Ishikawa (cell line): ENCODE measurements around the gene KAT7.

Source experiments
- CEBPB ChIP-seq: IDR thresholded peaks from 2 replicates; pipeline ENCODE4 v1.6.1; 2012
- CREB1 ChIP-seq: IDR thresholded peaks from 2 replicates; pipeline ENCODE4 v1.6.1; 2012; ENCODE audit warnings: low read depth
- EGR1 ChIP-seq: IDR thresholded peaks from 2 replicates; pipeline ENCODE4 v1.6.1; 2012
- EP300 ChIP-seq: IDR thresholded peaks from 2 replicates; pipeline ENCODE4 v1.6.1; 2012; ENCODE audit warnings: borderline replicate concordance
- FOXM1 ChIP-seq: IDR thresholded peaks from 2 replicates; pipeline ENCODE4 v1.6.1; 2012; ENCODE audit warnings: low read depth, borderline replicate concordance
- MAX ChIP-seq: IDR thresholded peaks from 2 replicates; pipeline ENCODE4 v1.6.1; 2012
- NFIC ChIP-seq: IDR thresholded peaks from 2 replicates; pipeline ENCODE4 v1.6.1; 2012
- RAD21 ChIP-seq: IDR thresholded peaks from 2 replicates; pipeline ENCODE4 v1.6.1; 2012; ENCODE audit warnings: low read depth
- REST ChIP-seq: IDR thresholded peaks from 2 replicates; pipeline ENCODE4 v1.6.1; 2012; ENCODE audit warnings: low read depth, mild to moderate bottlenecking
- TAF1 ChIP-seq: IDR thresholded peaks from 2 replicates; pipeline ENCODE4 v1.6.1; 2012; ENCODE audit warnings: low read depth, mild to moderate bottlenecking
- TCF12 ChIP-seq: IDR thresholded peaks from 2 replicates; pipeline ENCODE4 v1.6.1; 2012; ENCODE audit warnings: low read depth
- TEAD4 ChIP-seq: IDR thresholded peaks from 2 replicates; pipeline ENCODE4 v1.6.1; 2012
- USF1 ChIP-seq: IDR thresholded peaks from 2 replicates; pipeline ENCODE4 v1.6.1; 2012
- YY1 ChIP-seq: IDR thresholded peaks from 2 replicates; pipeline ENCODE4 v1.6.1; 2012; ENCODE audit warnings: low read depth
- ZBTB7A ChIP-seq: IDR thresholded peaks from 2 replicates; pipeline ENCODE4 v1.6.1; 2012; ENCODE audit warnings: low read depth

Gene KAT7

GRCh38 chr17:49851387-49852291 is 63.2 kb downstream of the KAT7 start:
- TF ChIP-seq MAX (no peak; the same call in 1 of the 2 replicates), NFIC (no peak), RAD21 (peak; percentile 70), ZBTB7A (peak; percentile 84), EP300 (no peak)

- no peak for TF ChIP-seq RAD21
- no peak for TF ChIP-seq ZBTB7A
- TF ChIP-seq TEAD4 = no peak
- no peak for TF ChIP-seq USF1
- no peak for TF ChIP-seq CREB1
- TF ChIP-seq EGR1 = no peak
- TF ChIP-seq TCF12 = no peak
- no peak for TF ChIP-seq NFIC
- no peak for TF ChIP-seq CEBPB
- no peak for TF ChIP-seq FOXM1
- TF ChIP-seq TAF1 = no peak
- TF ChIP-seq YY1 = no peak
- no peak for TF ChIP-seq MAX
- TF ChIP-seq EP300 = no peak
- TF ChIP-seq REST = no peak
Observed at GRCh38 chr17:49853470-49854015, 65.1 kb downstream of the KAT7 start.

- TF ChIP-seq MAX (no peak), EP300 (no peak), TEAD4 (no peak), YY1 (no peak), RAD21 (no peak)
Observed at GRCh38 chr17:49854126-49854525, 65.6 kb downstream of the KAT7 start.

- TF ChIP-seq FOXM1 (no peak), ZBTB7A (no peak), EGR1 (no peak), TEAD4 (no peak), TCF12 (no peak), MAX (no peak), YY1 (no peak), CREB1 (no peak), EP300 (no peak)
Observed at GRCh38 chr17:49858796-49859195, 70.3 kb downstream of the KAT7 start.

GRCh38 chr17:49859991-49860953 is 71.8 kb downstream of the KAT7 start:
- no peak for TF ChIP-seq EP300
- no peak for TF ChIP-seq FOXM1
- TF ChIP-seq TAF1 = no peak
- no peak for TF ChIP-seq EGR1
- TF ChIP-seq RAD21 = 0 out of 2 replicates have a peak, but pooled peaks have one; percentile 5
- no peak for TF ChIP-seq NFIC

GRCh38 chr17:49861150-49861884 is 72.8 kb downstream of the KAT7 start:
- TF ChIP-seq MAX (no peak; the same call in 1 of the 2 replicates), NFIC (no peak), RAD21 (peak; percentile 100), CREB1 (no peak), EGR1 (peak; percentile 73), TCF12 (peak; percentile 22; the same call in 1 of the 2 replicates), ZBTB7A (0 out of 2 replicates have a peak, but pooled peaks have one; percentile 48)
